BLaER1 (cell line): ENCODE measurements around the gene ADCY5.

ENCODE experiments used
- H3K27ac ChIP-seq: shearing (Covaris generic); formaldehyde crosslinking; 2 replicates; pipeline ENCODE4 v1.8.1; 2022
- H3K27me3 ChIP-seq: shearing (Covaris generic); formaldehyde crosslinking; 2 replicates; pipeline ENCODE4 v1.8.1; 2022
- H3K36me3 ChIP-seq: shearing (Covaris generic); formaldehyde crosslinking; 2 replicates; pipeline ENCODE4 v1.8.1; 2022
- H3K4me1 ChIP-seq: shearing (Covaris generic); formaldehyde crosslinking; 2 replicates; pipeline ENCODE4 v1.8.1; 2022
- H3K4me2 ChIP-seq: shearing (Covaris generic); formaldehyde crosslinking; 2 replicates; pipeline ENCODE4 v1.8.1; 2022
- H3K4me3 ChIP-seq: shearing (Covaris generic); formaldehyde crosslinking; 2 replicates; pipeline ENCODE4 v1.8.1; 2022
- H3K9ac ChIP-seq: shearing (Covaris generic); formaldehyde crosslinking; 2 replicates; pipeline ENCODE4 v1.8.1; 2022
- H3K9me3 ChIP-seq: shearing (Covaris generic); formaldehyde crosslinking; 2 replicates; pipeline ENCODE4 v1.8.1; 2022
- H4K20me1 ChIP-seq: shearing (Covaris generic); formaldehyde crosslinking; 2 replicates; pipeline ENCODE4 v1.8.1; 2022
- Cebpa-rat ChIP-seq: shearing (Covaris generic); IDR thresholded peaks from 2 replicates; pipeline ENCODE4 v1.8.1; 2022

The ADCY5 gene

DNA sequence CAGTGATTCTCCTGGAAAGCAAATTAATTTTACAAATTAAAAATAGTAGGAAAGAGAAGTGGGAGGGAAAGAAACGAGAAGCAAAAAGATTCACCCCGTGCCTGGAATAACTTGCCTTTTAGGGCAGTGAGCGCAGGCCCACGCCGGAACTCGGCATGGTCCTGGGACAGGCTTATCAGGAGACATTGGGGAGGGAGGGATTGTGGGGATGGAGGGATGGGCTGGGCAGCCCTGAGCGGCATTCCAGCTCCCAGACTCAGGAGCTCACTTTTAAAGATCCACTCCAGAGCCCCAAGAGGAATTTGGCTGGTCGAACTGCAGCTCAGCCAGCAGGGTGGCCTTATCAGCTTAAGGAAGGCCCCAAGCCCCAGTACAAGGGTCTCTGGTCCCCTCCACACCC is 117.9 kb downstream of the ADCY5 start:
- H3K36me3 ChIP-seq = no peaks in the 10 kb centered on the region
- no peaks in the 10 kb centered on the region for H3K9me3 ChIP-seq
- H3K4me2 ChIP-seq = peak overlapping the region; percentile 90
- peaks cover 100% of the 10 kb centered on the region for H3K4me1 ChIP-seq
- H3K27me3 ChIP-seq = peaks cover 6% of the 10 kb centered on the region; the same call in 1 of the 2 replicates
- H3K4me3 ChIP-seq = no peak overlapping the region
- H4K20me1 ChIP-seq = peaks cover 1% of the 10 kb centered on the region; the same call in 1 of the 2 replicates
- TF ChIP-seq Cebpa-rat = no peak
- H3K27ac ChIP-seq = no peak overlapping the region
- H3K9ac ChIP-seq = no peak overlapping the region

- H3K9ac ChIP-seq = no peak overlapping the region
- TF ChIP-seq Cebpa-rat = no peak
- H3K4me2 ChIP-seq = peak overlapping the region; percentile 90
- H3K4me3 ChIP-seq = no peak overlapping the region
- no peaks in the 10 kb centered on the region for H3K36me3 ChIP-seq
- H3K4me1 ChIP-seq = peaks cover 100% of the 10 kb centered on the region
- H3K9me3 ChIP-seq = no peaks in the 10 kb centered on the region
- peaks cover 6% of the 10 kb centered on the region; the same call in 1 of the 2 replicates for H3K27me3 ChIP-seq
- H3K27ac ChIP-seq = no peak overlapping the region; the same call in 1 of the 2 replicates
- peaks cover 6% of the 10 kb centered on the region for H4K20me1 ChIP-seq
Measured at GRCh38 chr3:123330441-123330991, 118.4 kb downstream of the ADCY5 start.

GRCh38 chr3:123329636-123330340 is 119.1 kb downstream of the ADCY5 start:
- no peak for TF ChIP-seq Cebpa-rat
- 0 out of 2 replicates have a peak overlapping the region, but pooled peaks have one; percentile 22 for H3K9ac ChIP-seq
- no peaks in the 10 kb centered on the region for H3K36me3 ChIP-seq
- no peak overlapping the region for H3K4me3 ChIP-seq
- peak overlapping the region; percentile 28; the same call in 1 of the 2 replicates for H3K27ac ChIP-seq
- H3K9me3 ChIP-seq = no peaks in the 10 kb centered on the region
- peak overlapping the region; percentile 90 for H3K4me2 ChIP-seq
- peaks cover 100% of the 10 kb centered on the region for H3K4me1 ChIP-seq
- H4K20me1 ChIP-seq = peaks cover 13% of the 10 kb centered on the region
- H3K27me3 ChIP-seq = peaks cover 6% of the 10 kb centered on the region; the same call in 1 of the 2 replicates

- Histone ChIP-seq H3K27ac (no peak overlapping the region), H3K27me3 (peaks cover 6% of the 10 kb centered on the region; the same call in 1 of the 2 replicates), H3K4me1 (peaks cover 100% of the 10 kb centered on the region), H3K36me3 (no peaks in the 10 kb centered on the region), H3K4me2 (peak overlapping the region; percentile 90), H3K9me3 (no peaks in the 10 kb centered on the region), H3K4me3 (no peak overlapping the region), H3K9ac (no peak overlapping the region), H4K20me1 (peaks cover 17% of the 10 kb centered on the region)
- no peak for TF ChIP-seq Cebpa-rat
Measured at GRCh38 chr3:123328851-123329635, 119.8 kb downstream of the ADCY5 start.

DNA sequence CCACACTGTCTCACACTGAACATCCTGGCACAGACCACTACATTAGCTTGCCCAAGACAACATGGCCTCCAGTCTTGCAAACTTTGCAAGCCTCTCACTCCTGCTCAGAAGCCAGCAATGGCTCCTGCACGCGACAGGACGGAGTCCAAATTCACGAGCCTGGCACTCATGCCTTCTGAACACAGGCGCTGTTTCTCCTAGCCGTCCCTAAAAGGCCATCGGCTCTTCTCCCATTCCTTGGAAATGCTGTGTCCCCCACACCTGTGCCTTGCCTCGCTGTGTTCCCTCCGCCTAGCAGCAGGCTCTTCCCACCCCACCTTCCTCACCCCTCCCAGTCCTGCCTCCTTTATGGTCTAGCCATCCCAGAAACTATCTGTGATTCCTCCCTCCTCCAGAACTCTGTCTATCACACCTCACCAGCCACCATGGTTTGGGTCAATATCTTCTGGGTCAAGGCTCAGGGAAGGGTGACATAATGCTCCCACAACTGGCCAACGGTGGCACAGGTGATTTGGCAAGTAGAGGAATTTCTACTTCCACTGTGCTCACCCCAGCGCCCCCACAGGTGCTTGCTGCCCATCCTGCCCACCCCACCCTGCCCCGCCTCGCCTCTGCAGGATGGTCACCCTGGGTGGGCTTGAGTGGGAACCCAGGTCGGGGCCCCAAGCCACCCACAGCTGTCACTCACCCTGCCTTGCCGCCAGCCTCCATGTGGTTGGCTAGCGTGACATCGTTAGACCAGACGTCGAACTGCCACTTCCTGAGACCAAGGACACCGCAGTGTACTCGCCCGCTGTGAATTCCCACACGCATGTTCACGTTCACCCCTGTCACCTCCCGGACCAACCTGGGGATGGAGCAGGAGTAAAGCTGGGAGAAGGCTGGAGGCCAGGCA is 120.7 kb downstream of the ADCY5 start:
- Histone ChIP-seq H3K9me3 (no peaks in the 10 kb centered on the region), H3K27me3 (peaks cover 6% of the 10 kb centered on the region; the same call in 1 of the 2 replicates), H3K9ac (no peak overlapping the region), H4K20me1 (peaks cover 17% of the 10 kb centered on the region), H3K4me2 (peak overlapping the region; percentile 90), H3K27ac (no peak overlapping the region), H3K4me3 (no peak overlapping the region), H3K4me1 (peaks cover 100% of the 10 kb centered on the region), H3K36me3 (no peaks in the 10 kb centered on the region)
- TF ChIP-seq Cebpa-rat = no peak

DNA sequence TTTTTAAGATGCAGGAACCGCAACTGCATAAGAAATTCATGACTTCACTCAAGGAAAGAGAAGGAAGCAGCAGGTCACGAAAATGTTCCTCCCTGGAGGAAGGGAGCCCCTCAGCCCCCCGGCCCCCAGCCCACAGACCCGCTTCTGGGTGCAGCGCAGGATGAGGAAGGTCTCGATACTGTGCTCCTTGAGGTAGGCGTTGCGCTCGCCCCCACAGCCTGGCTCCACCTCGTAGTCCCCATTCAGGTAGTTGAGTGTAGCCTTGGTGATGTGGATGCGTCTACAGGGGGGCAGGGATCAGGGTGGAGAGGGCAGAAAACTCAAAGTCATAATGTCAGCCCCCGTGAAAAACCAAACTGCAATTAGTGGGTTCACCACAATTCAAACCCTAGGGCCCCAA is 121.4 kb downstream of the ADCY5 start:
- H3K4me2 ChIP-seq = peak overlapping the region; percentile 90
- peaks cover 6% of the 10 kb centered on the region; the same call in 1 of the 2 replicates for H3K27me3 ChIP-seq
- H3K4me3 ChIP-seq = no peak overlapping the region
- H3K36me3 ChIP-seq = no peaks in the 10 kb centered on the region
- H3K27ac ChIP-seq = no peak overlapping the region
- H3K4me1 ChIP-seq = peaks cover 100% of the 10 kb centered on the region
- no peak for TF ChIP-seq Cebpa-rat
- H4K20me1 ChIP-seq = peaks cover 17% of the 10 kb centered on the region
- H3K9me3 ChIP-seq = no peaks in the 10 kb centered on the region
- H3K9ac ChIP-seq = no peak overlapping the region

GRCh38 chr3:123326531-123326930 is 122.4 kb downstream of the ADCY5 start:
- Histone ChIP-seq H3K4me3 (no peak overlapping the region), H3K9ac (no peak overlapping the region), H3K4me2 (peak overlapping the region; percentile 90), H3K36me3 (no peaks in the 10 kb centered on the region), H3K27ac (no peak overlapping the region), H3K27me3 (peaks cover 6% of the 10 kb centered on the region; the same call in 1 of the 2 replicates), H3K4me1 (peaks cover 100% of the 10 kb centered on the region), H3K9me3 (no peaks in the 10 kb centered on the region), H4K20me1 (peaks cover 17% of the 10 kb centered on the region)
- TF ChIP-seq Cebpa-rat = no peak

GRCh38 chr3:123325766-123326256 is 123.1 kb downstream of the ADCY5 start:
- Histone ChIP-seq H3K9ac (no peak overlapping the region), H3K4me1 (peaks cover 100% of the 10 kb centered on the region), H3K9me3 (no peaks in the 10 kb centered on the region), H3K4me2 (peak overlapping the region; percentile 90), H3K27ac (no peak overlapping the region), H3K36me3 (no peaks in the 10 kb centered on the region), H4K20me1 (peaks cover 17% of the 10 kb centered on the region), H3K27me3 (peaks cover 6% of the 10 kb centered on the region; the same call in 1 of the 2 replicates), H3K4me3 (no peak overlapping the region)
- no peak for TF ChIP-seq Cebpa-rat
